H9 (cell line): ENCODE measurements around the gene TP73. TPM values are rescaled to one million over a fixed set of nuclear protein-coding genes. Genes with fewer than 3 reads are reported as not detected.
"Not testable (repeated sequence)": the region's sequence is repeated elsewhere in the genome, so short reads cannot be mapped to it uniquely, and the experiment has no call there.

ENCODE experiments used
- DNase-seq: peaks from one replicate; pipeline ENCODE4 v3.0.0-alpha.2; 2017
- H2AFZ ChIP-seq: one replicate; pipeline ENCODE4 v1.6.1; 2013; ENCODE audit warnings: mild to moderate bottlenecking, low read length, control low read depth, moderate library complexity
- H2AK5ac ChIP-seq: 2 replicates; pipeline ENCODE4 v1.6.1; 2013; ENCODE audit warnings: low read length, control low read depth, mixed read lengths; ENCODE audit not compliant: insufficient read length
- H2BK120ac ChIP-seq: one replicate; pipeline ENCODE4 v1.6.1; 2013; ENCODE audit warnings: low read depth, mild to moderate bottlenecking, low read length, control low read depth, inconsistent platforms; ENCODE audit not compliant: poor library complexity, severe bottlenecking
- H2BK12ac ChIP-seq: 2 replicates; pipeline ENCODE4 v1.6.1; 2013; ENCODE audit warnings: low read length, control low read depth, mixed read lengths, low read depth; ENCODE audit not compliant: insufficient read length
- H2BK15ac ChIP-seq: 2 replicates; pipeline ENCODE4 v1.6.1; 2013; ENCODE audit warnings: low read depth, low read length, control low read depth
- H2BK20ac ChIP-seq: one replicate; pipeline ENCODE4 v1.6.1; 2013; ENCODE audit warnings: low read depth, mild to moderate bottlenecking, low read length, control low read depth, inconsistent platforms; ENCODE audit not compliant: poor library complexity, severe bottlenecking
- H2BK5ac ChIP-seq: 2 replicates; pipeline ENCODE4 v1.6.1; 2013; ENCODE audit warnings: low read length, control low read depth, mixed read lengths; ENCODE audit not compliant: insufficient read length
- H3K14ac ChIP-seq: 2 replicates; pipeline ENCODE4 v1.6.1; 2013; ENCODE audit warnings: low read length, control low read depth; ENCODE audit not compliant: insufficient read depth
- H3K18ac ChIP-seq: 2 replicates; pipeline ENCODE4 v1.6.1; 2013; ENCODE audit warnings: low read depth, mild to moderate bottlenecking, mixed read lengths, low read length, control low read depth; ENCODE audit not compliant: insufficient read length
- H3K23ac ChIP-seq: 2 replicates; pipeline ENCODE4 v1.6.1; 2013; ENCODE audit warnings: low read length, control low read depth, mixed read lengths, low read depth; ENCODE audit not compliant: insufficient read length
- H3K23me2 ChIP-seq: 2 replicates; pipeline ENCODE4 v1.6.1; 2013; ENCODE audit warnings: low read depth, mild to moderate bottlenecking, mixed read lengths, low read length, control low read depth; ENCODE audit not compliant: insufficient read length, poor library complexity, severe bottlenecking
- H3K27ac ChIP-seq: 2 replicates; pipeline ENCODE4 v1.5.1; 2013; ENCODE audit warnings: low read length, control low read depth, mixed read lengths, low read depth; ENCODE audit not compliant: insufficient read length
- H3K27me3 ChIP-seq: 2 replicates; pipeline ENCODE4 v1.6.1; 2013; ENCODE audit warnings: low read length, control low read depth, inconsistent platforms; ENCODE audit not compliant: insufficient read depth
- H3K4ac ChIP-seq: 2 replicates; pipeline ENCODE4 v1.6.1; 2013; ENCODE audit warnings: low read depth, mild to moderate bottlenecking, control low read depth, inconsistent platforms, low read length, moderate library complexity
- H3K4me1 ChIP-seq: 2 replicates; pipeline ENCODE4 v1.6.1; 2013; ENCODE audit warnings: low read length, control low read depth, inconsistent platforms; ENCODE audit not compliant: insufficient read depth
- H3K4me2 ChIP-seq: 2 replicates; pipeline ENCODE4 v1.6.1; 2013; ENCODE audit warnings: low read length, control low read depth, mixed read lengths; ENCODE audit not compliant: insufficient read length, insufficient read depth
- H3K56ac ChIP-seq: 2 replicates; pipeline ENCODE4 v1.6.1; 2013; ENCODE audit warnings: low read depth, mild to moderate bottlenecking, mixed read lengths, low read length, control low read depth; ENCODE audit not compliant: insufficient read length
- H3K79me1 ChIP-seq: 2 replicates; pipeline ENCODE4 v1.6.1; 2013; ENCODE audit warnings: low read depth, mild to moderate bottlenecking, moderate library complexity, low read length, control low read depth, inconsistent platforms; ENCODE audit not compliant: insufficient read depth, poor library complexity, severe bottlenecking
- H3K79me2 ChIP-seq: 2 replicates; pipeline ENCODE4 v1.6.1; 2013; ENCODE audit warnings: low read length, control low read depth, inconsistent platforms; ENCODE audit not compliant: insufficient read depth
- H3K9ac ChIP-seq: 2 replicates; pipeline ENCODE4 v1.6.1; 2013; ENCODE audit warnings: low read length, control low read depth, mixed read lengths; ENCODE audit not compliant: insufficient read length; ENCODE audit errors: extremely low read depth
- H3K9me3 ChIP-seq: one replicate; pipeline ENCODE4 v1.6.1; 2013; ENCODE audit warnings: low read depth, low read length, inconsistent platforms; ENCODE audit not compliant: control insufficient read depth
- H3T11ph ChIP-seq: one replicate; pipeline ENCODE4 v1.6.1; 2013; ENCODE audit warnings: mild to moderate bottlenecking, low read length, control low read depth, inconsistent platforms
- H4K20me1 ChIP-seq: one replicate; pipeline ENCODE4 v1.6.1; 2013; ENCODE audit not compliant: control insufficient read depth, insufficient read length, insufficient read depth
- H4K5ac ChIP-seq: 2 replicates; pipeline ENCODE4 v1.6.1; 2013; ENCODE audit warnings: low read depth, mild to moderate bottlenecking, mixed read lengths, low read length, control low read depth; ENCODE audit not compliant: insufficient read length
- H4K8ac ChIP-seq: replicated peaks from 2 replicates; pipeline ENCODE4 v1.6.1; 2013; ENCODE audit warnings: low read length, control low read depth, mixed read lengths, low read depth; ENCODE audit not compliant: insufficient read length
- H4K91ac ChIP-seq: 2 replicates; pipeline ENCODE4 v1.6.1; 2013; ENCODE audit warnings: low read depth, mild to moderate bottlenecking, moderate library complexity, mixed read lengths, low read length, control low read depth; ENCODE audit not compliant: insufficient read length
- H3K27ac Mint-ChIP-seq, 3 experiments: 2 replicates in 2 of 3; 3 replicates in 1 of 3; pipeline ENCODE4 v1.8.0; 2020 to 2021; ENCODE audit warnings: mixed read lengths in 3 of 3, mild to moderate bottlenecking in 1 of 3, moderate library complexity in 1 of 3
- H3K27me3 Mint-ChIP-seq: 2 replicates; pipeline ENCODE4 v1.8.0; 2021; ENCODE audit warnings: low read depth, mild to moderate bottlenecking, moderate library complexity, mixed read lengths
- H3K36me3 Mint-ChIP-seq, 3 experiments: 2 replicates in 2 of 3; 3 replicates in 1 of 3; pipeline ENCODE4 v1.8.0; 2020 to 2021; ENCODE audit warnings: low read depth in 3 of 3, mixed read lengths in 3 of 3; ENCODE audit not compliant: insufficient read depth in 1 of 3
- H3K4me1 Mint-ChIP-seq, 2 experiments: 2 replicates each; pipeline ENCODE4 v1.8.0; 2020; ENCODE audit warnings: mixed read lengths in 2 of 2
- H3K4me3 Mint-ChIP-seq, 2 experiments: 2 replicates in 1 of 2; 3 replicates in 1 of 2; pipeline ENCODE4 v1.8.0; 2020 to 2021; ENCODE audit warnings: mild to moderate bottlenecking in 2 of 2, mixed read lengths in 2 of 2, moderate library complexity in 1 of 2
- H3K9me3 Mint-ChIP-seq, 2 experiments: 2 replicates in 1 of 2; 3 replicates in 1 of 2; pipeline ENCODE4 v1.8.0; 2020; ENCODE audit warnings: mild to moderate bottlenecking in 2 of 2, mixed read lengths in 2 of 2, moderate library complexity in 1 of 2
- CTCF ChIP-seq: fragments of 200-600 bp; sonication (generic); conservative IDR thresholded peaks from 3 replicates; pipeline ENCODE4 v1.8.0; 2021; ENCODE audit warnings: antibody characterized with exemption, mild to moderate bottlenecking
- WGBS: extraction: QIAGEN DNeasy Blood & Tissue Kit; methylation state at CpG from one replicate; pipeline ENCODE4 v1.1.7; 2013; ENCODE audit warnings: missing lambda C conversion rate, low lambda C conversion rate, mixed read lengths; ENCODE audit not compliant: insufficient read length; ENCODE audit errors: extremely low coverage; 5-methylcytosine and 5-hydroxymethylcytosine counted together
- total RNA-seq: library from RNA; stranded (reverse); gene quantifications from 2 replicates; pipeline ENCODE4 v1.2.1, GENCODE V29; 2021

TP73 gene
- total RNA-seq, 1 experiment from 2014 or later = 4.7 TPM

- H3K23ac ChIP-seq, H2BK15ac ChIP-seq, H3K4ac ChIP-seq, H3K27ac ChIP-seq, H2BK5ac ChIP-seq, DNase-seq, H4K91ac ChIP-seq, H3K4me1 ChIP-seq, H2BK120ac ChIP-seq, H3T11ph ChIP-seq, H2AFZ ChIP-seq, H4K5ac ChIP-seq, H3K18ac ChIP-seq, H3K9me3 Mint-ChIP-seq, H2BK12ac ChIP-seq, H4K20me1 ChIP-seq, H2BK20ac ChIP-seq, H3K36me3 Mint-ChIP-seq, H3K9me3 ChIP-seq, H4K8ac ChIP-seq, H3K14ac ChIP-seq, H3K23me2 ChIP-seq, H3K27ac Mint-ChIP-seq, H3K79me1 ChIP-seq, H3K4me2 ChIP-seq, H3K9ac ChIP-seq, H3K4me3 Mint-ChIP-seq, H2AK5ac ChIP-seq, H3K27me3 ChIP-seq, H3K79me2 ChIP-seq, H3K56ac ChIP-seq: not testable (repeated sequence)
- WGBS = no CpG with 5 or more reads among the region's 15 CpGs
- Mint-ChIP-seq H3K27me3 (peaks cover 22% of the 10 kb centered on the region), H3K4me1 (peaks cover 17 to 20% of the 10 kb centered on the region in 2 experiments)
- TF ChIP-seq CTCF = peak; percentile 65
Observed at GRCh38 chr1:3621151-3621671, 31.1 kb upstream of the TP73 start.

- H3K18ac ChIP-seq, H3K9me3 ChIP-seq, H3T11ph ChIP-seq, H3K23me2 ChIP-seq, DNase-seq, H2BK15ac ChIP-seq, H4K8ac ChIP-seq, H3K9ac ChIP-seq, H2AFZ ChIP-seq, H4K91ac ChIP-seq, H3K79me1 ChIP-seq, H2BK20ac ChIP-seq, H3K23ac ChIP-seq, H3K27me3 ChIP-seq, H2BK12ac ChIP-seq, H4K20me1 ChIP-seq, H3K4me2 ChIP-seq, H3K9me3 Mint-ChIP-seq, H3K27ac ChIP-seq, H3K56ac ChIP-seq, H3K14ac ChIP-seq, H3K79me2 ChIP-seq, H2AK5ac ChIP-seq, H4K5ac ChIP-seq, H3K27ac Mint-ChIP-seq, H2BK5ac ChIP-seq, H2BK120ac ChIP-seq, H3K36me3 Mint-ChIP-seq, H3K4me1 ChIP-seq, H3K4ac ChIP-seq: not testable (repeated sequence)
- Mint-ChIP-seq H3K27me3 (peaks cover 22% of the 10 kb centered on the region), H3K4me1 (peaks cover 17 to 20% of the 10 kb centered on the region in 2 experiments), H3K4me3 (peak overlapping the region in 1 of 2 experiments; percentile 15; a peak in 1 of 5 replicates)
- no CpG with 5 or more reads among the region's 9 CpGs for WGBS
Observed at GRCh38 chr1:3622102-3622501, 30.2 kb upstream of the TP73 start.
